T-helper 1 cell (primary cell): ENCODE data around the gene ARFGAP3.
"Not testable (repeated sequence)": the region's sequence is repeated elsewhere in the genome, so short reads cannot be mapped to it uniquely, and the experiment has no call there.

Experiments
- DNase-seq, 5 donors: peaks; one replicate each; pipeline ENCODE4 v3.0.0-alpha.2; 2012 to 2020

ARFGAP3 gene

GRCh38 chr22:42768385-42769035 lies 88.6 kb downstream of the ARFGAP3 start:
- no peak for DNase-seq

GRCh38 chr22:42766860-42767259 lies 90.2 kb downstream of the ARFGAP3 start:
- DNase-seq: no peak

- no peak for DNase-seq
Measured at GRCh38 chr22:42764895-42765363, 92.1 kb downstream of the ARFGAP3 start.

- no peak for DNase-seq
Measured at GRCh38 chr22:42763965-42764480, 93.0 kb downstream of the ARFGAP3 start.

GRCh38 chr22:42760806-42761565 lies 96.1 kb downstream of the ARFGAP3 start:
- DNase-seq: no peak

GRCh38 chr22:42758931-42759629 lies 98.0 kb downstream of the ARFGAP3 start:
- DNase-seq: no peak

- not testable (repeated sequence) for DNase-seq
Measured at GRCh38 chr22:42755553-42755952, 101.5 kb downstream of the ARFGAP3 start.

GRCh38 chr22:42755121-42755520 lies 102.0 kb downstream of the ARFGAP3 start:
- not testable (repeated sequence) for DNase-seq

- no peak for DNase-seq
Measured at GRCh38 chr22:42754658-42755057, 102.4 kb downstream of the ARFGAP3 start.

- DNase-seq: no peak
Measured at GRCh38 chr22:42752912-42753311, 104.2 kb downstream of the ARFGAP3 start.

GRCh38 chr22:42752230-42752746 lies 104.8 kb downstream of the ARFGAP3 start:
- no peak for DNase-seq

- not testable (repeated sequence) for DNase-seq
Measured at GRCh38 chr22:42750421-42750820, 106.7 kb downstream of the ARFGAP3 start.

GRCh38 chr22:42747701-42748513 lies 109.2 kb downstream of the ARFGAP3 start:
- DNase-seq: no peak
